ENCODE data around the gene STON2.

STON2 gene

GRCh38 chr14:81406863-81407262 lies 6.7 kb upstream of the STON2 start:
- peaks cover 1% of the 10 kb centered on the region for H3K36me3 Mint-ChIP-seq
- H3K9me3 Mint-ChIP-seq = peaks cover 2% of the 10 kb centered on the region
- ATAC-seq (ENCODE audit: low read depth) = no peak
- H3K4me3 Mint-ChIP-seq = no peak overlapping the region
- H3K27me3 Mint-ChIP-seq = peaks cover 11% of the 10 kb centered on the region
- DNase-seq (ENCODE audit: low spot score in 2 of 2) = no peak
- H3K27ac Mint-ChIP-seq = no peak overlapping the region
- H3K4me1 Mint-ChIP-seq = no peaks in the 10 kb centered on the region

GRCh38 chr14:81402123-81402495 lies 2.0 kb upstream of the STON2 start:
- H3K9me3 Mint-ChIP-seq = peaks cover 2% of the 10 kb centered on the region
- no peak for DNase-seq (ENCODE audit: low spot score in 2 of 2)
- H3K4me1 Mint-ChIP-seq = no peaks in the 10 kb centered on the region
- ATAC-seq (ENCODE audit: low read depth) = no peak
- peaks cover 6% of the 10 kb centered on the region for H3K27me3 Mint-ChIP-seq
- H3K27ac Mint-ChIP-seq = no peak overlapping the region
- no peak overlapping the region for H3K4me3 Mint-ChIP-seq
- H3K36me3 Mint-ChIP-seq = no peaks in the 10 kb centered on the region

GRCh38 chr14:81401420-81402122 lies 1.4 kb upstream of the STON2 start:
- Mint-ChIP-seq H3K9me3 (peaks cover 2% of the 10 kb centered on the region), H3K4me1 (no peaks in the 10 kb centered on the region), H3K27ac (no peak overlapping the region), H3K27me3 (peaks cover 3% of the 10 kb centered on the region), H3K36me3 (no peaks in the 10 kb centered on the region), H3K4me3 (no peak overlapping the region)
- DNase-seq (ENCODE audit: low spot score in 2 of 2) = no peak
- no peak for ATAC-seq (ENCODE audit: low read depth)

GRCh38 chr14:81400852-81401251 lies 728 bp upstream of the STON2 start:
- Mint-ChIP-seq H3K36me3 (no peaks in the 10 kb centered on the region), H3K4me3 (no peak overlapping the region), H3K4me1 (no peaks in the 10 kb centered on the region), H3K27ac (no peak overlapping the region), H3K9me3 (peaks cover 2% of the 10 kb centered on the region), H3K27me3 (peaks cover 1% of the 10 kb centered on the region)
- ATAC-seq (ENCODE audit: low read depth) = no peak
- DNase-seq (ENCODE audit: low spot score in 2 of 2) = no peak

- H3K4me1 Mint-ChIP-seq = no peaks in the 10 kb centered on the region
- H3K27me3 Mint-ChIP-seq = peaks cover 1% of the 10 kb centered on the region
- no peaks in the 10 kb centered on the region for H3K36me3 Mint-ChIP-seq
- no peaks in the 10 kb centered on the region for H3K9me3 Mint-ChIP-seq
- no peak overlapping the region for H3K4me3 Mint-ChIP-seq
- DNase-seq (ENCODE audit: low spot score in 2 of 2) (no peak), ATAC-seq (ENCODE audit: low read depth) (no peak)
- no peak overlapping the region for H3K27ac Mint-ChIP-seq
Measured at GRCh38 chr14:81398196-81398891, 1.8 kb downstream of the STON2 start.

DNA sequence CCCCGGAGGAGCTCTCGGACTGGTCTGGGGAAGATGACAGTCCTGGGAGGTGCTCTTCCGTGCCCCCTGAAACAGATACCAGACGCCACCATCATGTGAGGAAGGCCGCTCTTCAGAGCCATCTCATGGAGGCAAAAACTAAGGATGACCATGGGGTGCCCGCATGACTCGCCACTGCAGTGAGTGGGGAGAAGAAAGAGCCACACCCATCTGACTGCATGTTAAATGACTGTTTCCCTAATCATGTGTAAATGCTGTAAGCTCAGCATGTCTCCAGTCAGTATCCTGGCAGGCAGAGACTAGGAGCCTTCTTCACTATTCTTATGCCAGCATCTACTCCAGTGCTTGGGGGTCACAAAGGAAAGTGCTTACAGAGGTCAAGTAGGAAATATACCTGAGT lies 4.0 kb downstream of the STON2 start:
- ATAC-seq (ENCODE audit: low read depth) (no peak), DNase-seq (ENCODE audit: low spot score in 2 of 2) (no peak)
- no peaks in the 10 kb centered on the region for H3K4me1 Mint-ChIP-seq
- peaks cover 1% of the 10 kb centered on the region for H3K27me3 Mint-ChIP-seq
- no peaks in the 10 kb centered on the region for H3K9me3 Mint-ChIP-seq
- no peak overlapping the region for H3K4me3 Mint-ChIP-seq
- no peak overlapping the region for H3K27ac Mint-ChIP-seq
- H3K36me3 Mint-ChIP-seq = no peaks in the 10 kb centered on the region

- Mint-ChIP-seq H3K27ac (no peak overlapping the region), H3K4me3 (no peak overlapping the region), H3K4me1 (no peaks in the 10 kb centered on the region), H3K27me3 (no peaks in the 10 kb centered on the region), H3K36me3 (no peaks in the 10 kb centered on the region), H3K9me3 (no peaks in the 10 kb centered on the region)
- no peak for DNase-seq (ENCODE audit: low spot score in 2 of 2)
- no peak for ATAC-seq (ENCODE audit: low read depth)
Measured at GRCh38 chr14:81394739-81395138, 5.4 kb downstream of the STON2 start.

- DNase-seq (ENCODE audit: low spot score in 2 of 2) = no peak
- peaks cover 5% of the 10 kb centered on the region for H3K27me3 Mint-ChIP-seq
- H3K27ac Mint-ChIP-seq = no peak overlapping the region
- H3K9me3 Mint-ChIP-seq = no peaks in the 10 kb centered on the region
- no peak for ATAC-seq (ENCODE audit: low read depth)
- H3K36me3 Mint-ChIP-seq = no peaks in the 10 kb centered on the region
- H3K4me3 Mint-ChIP-seq = no peak overlapping the region
- H3K4me1 Mint-ChIP-seq = no peaks in the 10 kb centered on the region
Measured at GRCh38 chr14:81392976-81393643, 7.0 kb downstream of the STON2 start.

DNA sequence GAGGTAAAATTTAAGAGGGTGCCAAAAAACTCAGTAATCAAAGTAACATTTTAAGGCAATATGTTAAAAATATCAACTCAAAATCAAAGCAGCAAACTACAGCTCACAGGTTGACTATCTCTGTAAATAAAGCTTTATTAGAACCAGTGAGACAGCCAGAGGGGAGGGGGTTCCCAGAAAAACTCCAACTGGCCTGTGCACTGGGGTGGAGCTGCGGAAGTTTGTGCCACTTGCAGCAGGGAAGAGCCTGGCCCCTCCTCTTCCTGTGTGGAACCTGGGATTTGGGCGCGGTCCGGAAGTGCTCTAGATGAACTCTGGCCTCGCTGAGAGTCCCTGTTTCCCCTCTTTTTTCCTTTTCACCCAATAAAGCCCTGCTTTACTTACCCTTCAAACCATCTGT lies 8.1 kb downstream of the STON2 start:
- Mint-ChIP-seq H3K4me1 (no peaks in the 10 kb centered on the region), H3K27ac (no peak overlapping the region), H3K4me3 (no peak overlapping the region), H3K36me3 (no peaks in the 10 kb centered on the region), H3K27me3 (peaks cover 5% of the 10 kb centered on the region), H3K9me3 (no peaks in the 10 kb centered on the region)
- DNase-seq (ENCODE audit: low spot score in 2 of 2) = no peak
- no peak for ATAC-seq (ENCODE audit: low read depth)

DNA sequence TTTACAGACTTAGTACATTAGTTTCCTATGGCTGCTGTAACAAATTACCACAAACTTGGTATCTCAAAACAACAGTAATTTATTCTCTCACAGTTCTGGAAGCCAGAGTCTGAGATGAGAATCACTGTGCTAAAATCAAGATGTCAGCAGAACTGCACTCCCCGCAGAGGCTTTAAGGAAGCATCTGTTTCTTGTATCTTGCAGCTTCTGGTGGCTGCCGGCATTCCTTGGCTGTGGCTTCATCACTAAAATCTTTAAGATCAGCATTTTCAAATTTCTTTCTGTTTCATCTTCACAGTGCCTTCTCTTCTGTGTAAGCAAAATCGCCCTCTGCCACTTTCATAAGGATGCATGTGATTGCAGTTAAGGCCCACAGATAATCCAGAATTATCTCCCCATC lies 9.4 kb downstream of the STON2 start:
- no peak overlapping the region for H3K27ac Mint-ChIP-seq
- no peak for DNase-seq (ENCODE audit: low spot score in 2 of 2)
- no peaks in the 10 kb centered on the region for H3K9me3 Mint-ChIP-seq
- ATAC-seq (ENCODE audit: low read depth) = no peak
- H3K27me3 Mint-ChIP-seq = peaks cover 7% of the 10 kb centered on the region
- no peak overlapping the region for H3K4me3 Mint-ChIP-seq
- H3K4me1 Mint-ChIP-seq = no peaks in the 10 kb centered on the region
- no peaks in the 10 kb centered on the region for H3K36me3 Mint-ChIP-seq

- H3K9me3 Mint-ChIP-seq = no peaks in the 10 kb centered on the region
- H3K36me3 Mint-ChIP-seq = no peaks in the 10 kb centered on the region
- no peak overlapping the region for H3K4me3 Mint-ChIP-seq
- no peaks in the 10 kb centered on the region for H3K4me1 Mint-ChIP-seq
- DNase-seq (ENCODE audit: low spot score in 2 of 2) = no peak
- ATAC-seq (ENCODE audit: low read depth) = no peak
- peaks cover 12% of the 10 kb centered on the region for H3K27me3 Mint-ChIP-seq
- H3K27ac Mint-ChIP-seq = no peak overlapping the region
Measured at GRCh38 chr14:81388336-81388735, 11.8 kb downstream of the STON2 start.

- H3K4me3 Mint-ChIP-seq = no peak overlapping the region
Measured at GRCh38 chr14:81386290-81386745, 13.8 kb downstream of the STON2 start.

GRCh38 chr14:81385886-81386285 lies 14.2 kb downstream of the STON2 start:
- no peak overlapping the region for H3K27ac Mint-ChIP-seq
- no peak overlapping the region for H3K4me3 Mint-ChIP-seq
- DNase-seq (ENCODE audit: low spot score in 2 of 2) (no peak), ATAC-seq (ENCODE audit: low read depth) (no peak)
- H3K27me3 Mint-ChIP-seq = peaks cover 12% of the 10 kb centered on the region
- no peaks in the 10 kb centered on the region for H3K36me3 Mint-ChIP-seq
- no peaks in the 10 kb centered on the region for H3K4me1 Mint-ChIP-seq
- H3K9me3 Mint-ChIP-seq = no peaks in the 10 kb centered on the region

More at GRCh38 chr14:81386290-81386745, 13.8 kb downstream of the STON2 start:
- Mint-ChIP-seq H3K9me3 (no peaks in the 10 kb centered on the region), H3K27me3 (peaks cover 12% of the 10 kb centered on the region), H3K4me1 (no peaks in the 10 kb centered on the region), H3K27ac (no peak overlapping the region), H3K36me3 (no peaks in the 10 kb centered on the region)
- DNase-seq (ENCODE audit: low spot score in 2 of 2) = no peak
- no peak for ATAC-seq (ENCODE audit: low read depth)

DNA sequence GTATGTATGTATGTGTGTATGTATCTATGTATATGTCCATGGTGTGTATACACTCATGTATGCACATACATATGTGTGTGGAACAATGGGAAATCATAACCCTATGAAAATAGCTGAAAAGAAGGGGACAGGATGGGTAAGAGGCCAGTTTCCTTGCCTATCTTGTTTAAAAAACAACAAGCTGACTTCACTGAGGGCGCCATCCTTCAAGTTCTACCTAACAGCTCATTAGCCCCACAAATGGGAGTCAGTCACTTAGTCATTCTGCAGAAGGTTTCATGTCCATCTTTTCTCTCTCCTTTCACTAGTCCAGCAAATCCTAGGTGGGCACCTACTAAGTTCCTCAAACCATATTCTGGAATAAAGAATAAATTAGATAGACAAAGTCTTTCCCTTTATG lies 14.7 kb downstream of the STON2 start:
- no peak for DNase-seq (ENCODE audit: low spot score in 2 of 2)
- Mint-ChIP-seq H3K9me3 (no peaks in the 10 kb centered on the region), H3K36me3 (no peaks in the 10 kb centered on the region), H3K4me1 (no peaks in the 10 kb centered on the region), H3K27me3 (peaks cover 12% of the 10 kb centered on the region), H3K27ac (no peak overlapping the region), H3K4me3 (no peak overlapping the region)
- ATAC-seq (ENCODE audit: low read depth) = no peak

Measured in memory B cell (primary cell).